HCT116 (cell line): Measurements from ENCODE around the gene SAYSD1.

Source experiments
- CTCF ChIP-seq, 3 experiments: fragments of 200-600 bp in 1 of 3; sonication (generic) in 1 of 3; IDR thresholded peaks in 2 of 3; conservative IDR thresholded peaks in 1 of 3; 2 replicates each; pipeline ENCODE4 v1.5.1; 2012 to 2017; ENCODE audit warnings: low read depth in 2 of 3, low read length in 2 of 3, antibody characterized with exemption in 1 of 3, borderline replicate concordance in 1 of 3, control low read depth in 1 of 3, mild to moderate bottlenecking in 1 of 3, mixed read lengths in 1 of 3, mixed run types in 1 of 3, moderate library complexity in 1 of 3; ENCODE audit not compliant: insufficient read depth in 1 of 3
- EZH2 ChIP-seq: fragments of 200-600 bp; sonication (generic); IDR thresholded peaks from 2 replicates; pipeline ENCODE4 v1.6.1; 2017; ENCODE audit warnings: antibody characterized with exemption, mixed run types
- EZH2phosphoT487 ChIP-seq: fragments of 200-600 bp; IDR thresholded peaks from 2 replicates; pipeline ENCODE4 v1.6.1; 2018; ENCODE audit warnings: antibody characterized with exemption, borderline replicate concordance
- MAX ChIP-seq: IDR thresholded peaks from 2 replicates; pipeline ENCODE4 v1.6.1; 2012
- POLR2A ChIP-seq: IDR thresholded peaks from 2 replicates; pipeline ENCODE4 v1.7.0; 2011; ENCODE audit warnings: borderline replicate concordance; ENCODE audit not compliant: insufficient read depth, insufficient read length; ENCODE audit errors: extremely low read depth
- RAD21 ChIP-seq: IDR thresholded peaks from 2 replicates; pipeline ENCODE4 v1.6.1; 2012; ENCODE audit warnings: low read depth, mild to moderate bottlenecking
- REST ChIP-seq: IDR thresholded peaks from 2 replicates; pipeline ENCODE4 v1.6.1; 2012; ENCODE audit warnings: low read depth
- SIN3A ChIP-seq: IDR thresholded peaks from 2 replicates; pipeline ENCODE4 v1.6.1; 2012; ENCODE audit warnings: low read depth
- SP1 ChIP-seq: IDR thresholded peaks from 2 replicates; pipeline ENCODE4 v1.6.1; 2012; ENCODE audit warnings: low read depth
- YY1 ChIP-seq: IDR thresholded peaks from 2 replicates; pipeline ENCODE4 v1.6.1; 2011; ENCODE audit warnings: low read length, low read depth, moderate library complexity, mild to moderate bottlenecking; ENCODE audit not compliant: insufficient replicate concordance; ENCODE audit errors: extremely low read depth

GRCh38 chr6:39151211-39151610, 36.2 kb upstream of the SAYSD1 start:
- TF ChIP-seq YY1, result no peak
- no peak for TF ChIP-seq EZH2
- TF ChIP-seq CTCF (IDR thresholded peaks at IDR 0.05 in 2 of 3, conservative IDR thresholded peaks at IDR 0.05 in 1 of 3; ENCODE audit: borderline replicate concordance in 1 of 3, insufficient read depth in 1 of 3, low read depth in 2 of 3, low read length in 2 of 3), result no peak
- TF ChIP-seq EZH2phosphoT487, result no peak
- no peak for TF ChIP-seq SP1
- no peak for TF ChIP-seq POLR2A
- no peak for TF ChIP-seq SIN3A
- no peak for TF ChIP-seq REST
- no peak for TF ChIP-seq MAX
- TF ChIP-seq RAD21, result no peak
